Activated CD4-positive, CD25-positive, alpha-beta regulatory T cell treated with anti-CD3 and anti-CD28 coated beads, Interleukin-2, amount 50 U/mL, for 16 hours (primary cell): ENCODE measurements around the gene EXOC3L4.
"Not testable (repeated sequence)": the region's sequence is repeated elsewhere in the genome, so short reads cannot be mapped to it uniquely, and the experiment has no call there.

Experiments
- DNase-seq: peaks from one replicate; pipeline ENCODE4 v3.0.0-alpha.2; 2020; ENCODE audit warnings: low read depth, low spot score

Gene EXOC3L4

GRCh38 chr14:103094406-103095209 is at the start of gene EXOC3L4:
EXOC3L4 (plus strand) TSS chr14:103094725; CDS start chr14:103100220, 5,495 bp downstream.
- no peak for DNase-seq

GRCh38 chr14:103045371-103045869 is 49.1 kb upstream of the EXOC3L4 start:
- no peak for DNase-seq

DNA sequence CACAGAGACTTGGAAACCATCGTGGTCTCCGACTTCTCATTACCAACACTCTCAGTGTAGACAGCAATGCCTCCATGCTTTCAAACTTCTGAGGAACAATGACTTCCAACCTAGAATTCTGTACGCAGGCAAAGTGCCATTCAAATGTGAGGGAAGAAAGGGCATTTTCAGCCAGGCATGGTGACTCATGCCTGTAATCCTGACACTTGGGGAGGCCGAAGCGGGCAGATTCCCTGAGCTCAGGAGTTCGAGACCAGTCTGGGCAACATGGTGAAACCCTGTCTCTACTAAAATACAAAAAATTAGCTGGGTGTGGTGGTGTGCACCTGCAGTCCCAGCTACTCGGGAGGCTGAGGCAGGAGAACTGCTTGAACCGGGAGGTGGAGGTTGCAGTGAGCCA is 47.1 kb upstream of the EXOC3L4 start:
- not testable (repeated sequence) for DNase-seq

GRCh38 chr14:103050935-103051334 is 43.6 kb upstream of the EXOC3L4 start:
- DNase-seq, result no peak

DNA sequence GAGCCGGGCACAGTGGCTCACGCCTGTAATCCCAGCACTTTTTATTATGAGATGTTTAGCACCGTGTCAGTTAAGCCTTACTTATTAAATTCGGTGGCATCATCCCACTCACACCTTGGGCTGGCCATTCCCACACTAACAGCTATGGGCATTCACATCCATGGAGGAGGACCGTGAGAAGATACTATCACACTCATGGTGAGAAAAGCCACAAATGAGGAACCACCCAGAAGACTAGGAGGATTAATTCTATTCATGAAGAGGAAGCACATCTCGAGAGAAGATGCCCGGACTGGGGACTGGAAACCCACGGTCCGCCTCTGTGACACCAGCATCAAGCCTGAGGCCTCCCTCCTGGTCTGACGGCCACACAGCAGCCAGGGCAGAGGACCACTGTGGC is 42.1 kb upstream of the EXOC3L4 start:
- DNase-seq, result no peak

DNA sequence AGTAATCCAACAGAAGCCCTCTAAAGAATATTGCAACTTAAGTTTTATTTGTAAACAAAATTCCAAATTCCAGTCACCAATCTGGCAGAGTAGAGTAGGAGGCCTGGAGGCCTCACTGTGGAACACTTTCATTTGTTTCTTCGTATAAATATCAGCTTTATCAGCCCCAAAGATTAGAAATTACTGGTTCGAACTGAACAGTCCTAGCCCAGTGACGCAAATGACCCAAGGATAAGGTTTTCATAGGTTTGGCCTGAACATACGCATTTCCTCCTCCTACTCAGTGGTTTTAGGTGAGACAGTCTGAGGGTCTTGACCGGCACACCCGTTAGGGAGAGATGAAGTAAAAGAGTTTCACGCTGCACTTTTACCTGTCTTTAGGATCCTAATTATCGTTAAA is 38.8 kb upstream of the EXOC3L4 start:
- DNase-seq, result no peak

DNA sequence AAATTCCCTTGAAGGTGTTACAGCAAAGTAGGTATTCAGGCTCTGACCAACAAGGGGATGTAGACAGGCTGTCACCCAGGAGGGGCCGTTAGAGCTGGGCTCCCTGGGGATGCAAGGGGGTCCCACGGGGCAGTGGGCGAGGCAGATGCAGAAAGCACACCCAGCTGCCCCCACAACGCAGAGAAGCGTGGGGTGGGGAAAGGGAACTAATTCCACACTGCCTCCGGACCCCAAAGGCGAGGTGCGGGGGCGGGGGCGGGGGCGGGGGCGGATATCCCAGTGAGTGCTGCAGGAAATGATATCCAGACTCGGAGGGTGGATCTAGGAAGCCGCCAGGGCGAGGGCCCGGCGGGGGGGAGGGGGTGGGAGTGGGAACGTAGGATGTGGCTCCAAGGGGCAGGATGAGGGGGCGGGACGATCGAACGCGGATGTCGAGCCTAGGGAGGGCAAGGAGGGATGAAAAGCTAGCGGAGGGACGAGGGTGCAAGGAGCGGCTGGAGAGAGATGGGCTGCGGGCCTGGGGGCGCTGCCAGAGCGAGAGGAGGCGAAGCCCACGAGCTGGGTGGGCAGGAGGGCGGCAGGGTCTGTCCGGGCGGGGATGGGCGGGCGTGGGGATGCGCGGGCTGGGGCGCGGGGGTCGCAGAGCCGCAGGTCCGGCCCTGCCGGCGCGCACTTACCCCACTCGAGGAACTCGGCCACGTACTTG is 38.0 kb upstream of the EXOC3L4 start:
- DNase-seq, result no peak

DNA sequence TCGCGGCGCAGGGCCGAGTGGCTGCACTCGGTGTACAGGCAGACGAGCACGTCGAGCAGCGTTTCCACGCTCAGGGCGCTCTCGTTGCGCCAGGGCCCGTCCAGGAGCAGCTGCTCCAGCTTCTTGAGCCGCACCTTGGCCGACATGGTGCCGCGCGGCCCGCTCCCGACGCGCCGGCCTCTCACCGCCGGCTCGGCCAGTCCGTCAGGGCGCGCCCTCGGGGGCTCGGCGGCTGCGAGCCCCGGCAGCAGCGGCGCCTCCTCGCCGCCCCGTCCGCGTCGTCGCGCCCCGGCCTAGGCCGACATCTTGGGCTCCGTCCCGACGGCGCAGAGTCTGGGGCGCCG is 37.5 kb upstream of the EXOC3L4 start:
- DNase-seq, result no peak

GRCh38 chr14:103057372-103058163 is 37.0 kb upstream of the EXOC3L4 start, which contains the start of gene CDC42BPB:
CDC42BPB (minus strand) TSS chr14:103057549; CDS start chr14:103057173, 376 bp downstream.
- DNase-seq, result peak; percentile 34

DNA sequence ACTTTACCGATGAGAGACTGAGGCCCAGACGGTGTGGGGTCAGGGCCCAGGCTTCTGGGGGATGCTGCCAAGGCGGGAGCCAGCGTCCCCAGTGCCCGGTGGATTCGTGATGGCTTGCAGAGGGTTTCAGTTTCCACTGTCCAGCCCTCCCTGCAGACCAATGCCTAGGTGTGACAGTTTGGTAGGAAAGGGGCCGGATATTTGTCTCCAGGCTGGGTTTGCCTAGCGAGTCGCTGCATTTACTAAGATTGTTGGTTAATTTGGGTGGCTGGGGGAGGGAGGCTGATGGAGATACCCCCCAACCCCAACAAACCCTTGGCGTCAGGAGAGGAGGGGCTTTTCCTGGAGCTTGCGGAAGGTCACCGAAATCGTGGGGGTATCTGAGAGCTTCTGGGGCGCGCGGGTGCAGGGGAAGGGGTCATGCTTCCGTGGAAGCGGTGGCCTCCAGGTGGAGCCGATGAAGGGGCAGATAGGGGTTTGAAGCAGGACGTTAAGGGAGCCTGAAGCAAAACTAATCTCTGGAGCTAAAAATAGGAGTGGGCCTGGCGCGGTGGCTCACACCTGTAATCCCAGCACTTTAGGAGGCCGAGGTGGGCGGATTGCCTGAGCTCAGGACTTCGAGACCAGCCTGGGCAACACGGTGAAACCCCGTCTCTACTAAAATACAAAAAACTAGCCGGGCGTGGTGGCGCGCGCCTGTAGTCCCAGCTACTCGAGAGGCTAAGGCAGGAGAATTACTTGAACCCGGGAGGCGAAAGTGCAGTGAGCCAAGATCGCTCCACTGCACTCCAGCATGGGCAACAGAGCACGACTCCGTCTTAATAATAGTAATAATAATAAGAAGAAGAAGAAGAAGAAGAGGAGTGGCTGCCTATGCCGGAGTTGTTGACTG is 36.1 kb upstream of the EXOC3L4 start:
- DNase-seq, result no peak

- no peak for DNase-seq
These were observed 35.0 kb upstream of the EXOC3L4 start for GRCh38 chr14:103059556-103059955.

- DNase-seq, result no peak
These were observed 33.0 kb upstream of the EXOC3L4 start for GRCh38 chr14:103061482-103061976.

DNA sequence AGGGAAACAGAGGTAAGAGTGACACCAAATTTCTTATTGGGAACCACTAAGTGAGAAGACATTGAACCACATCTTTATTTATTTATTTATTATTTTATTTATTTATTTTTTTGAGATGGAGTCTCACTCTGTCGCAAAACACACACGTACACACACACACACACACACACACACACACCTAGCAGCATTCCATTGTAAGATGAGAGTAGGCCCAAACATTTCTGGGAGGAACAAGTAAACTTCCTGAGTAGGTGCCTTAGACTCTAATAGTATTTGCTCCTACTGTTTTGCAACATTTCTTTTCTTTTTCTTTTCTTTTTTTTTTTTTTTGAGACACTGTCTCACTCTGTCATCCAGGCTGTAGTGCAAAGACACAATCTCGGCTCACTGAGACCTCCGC is 30.1 kb upstream of the EXOC3L4 start:
- no peak for DNase-seq

GRCh38 chr14:103064978-103065377 is 29.5 kb upstream of the EXOC3L4 start:
- DNase-seq, result no peak

DNA sequence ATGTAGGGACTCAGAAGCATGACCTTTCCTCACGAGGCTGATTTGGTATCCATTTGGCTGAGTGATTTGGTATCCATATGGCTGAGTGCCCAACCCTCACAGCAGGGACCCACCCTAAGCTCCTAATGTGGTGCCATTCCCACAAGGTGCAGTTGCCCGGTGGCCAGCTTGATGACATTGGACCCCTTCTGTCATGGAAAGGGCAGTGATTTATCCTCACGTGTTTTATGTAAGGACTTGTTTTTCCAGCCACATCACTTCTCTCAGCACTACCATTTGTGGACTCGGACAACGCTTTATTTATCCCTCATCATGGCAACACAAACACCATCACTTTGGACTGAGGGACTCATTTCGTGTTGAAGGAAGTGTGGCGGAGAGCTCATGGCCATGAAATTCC is 28.7 kb upstream of the EXOC3L4 start:
- no peak for DNase-seq

- DNase-seq, result no peak
These were observed 28.1 kb upstream of the EXOC3L4 start for GRCh38 chr14:103066399-103066798.

- no peak for DNase-seq
These were observed 27.1 kb upstream of the EXOC3L4 start for GRCh38 chr14:103067231-103067954.

DNA sequence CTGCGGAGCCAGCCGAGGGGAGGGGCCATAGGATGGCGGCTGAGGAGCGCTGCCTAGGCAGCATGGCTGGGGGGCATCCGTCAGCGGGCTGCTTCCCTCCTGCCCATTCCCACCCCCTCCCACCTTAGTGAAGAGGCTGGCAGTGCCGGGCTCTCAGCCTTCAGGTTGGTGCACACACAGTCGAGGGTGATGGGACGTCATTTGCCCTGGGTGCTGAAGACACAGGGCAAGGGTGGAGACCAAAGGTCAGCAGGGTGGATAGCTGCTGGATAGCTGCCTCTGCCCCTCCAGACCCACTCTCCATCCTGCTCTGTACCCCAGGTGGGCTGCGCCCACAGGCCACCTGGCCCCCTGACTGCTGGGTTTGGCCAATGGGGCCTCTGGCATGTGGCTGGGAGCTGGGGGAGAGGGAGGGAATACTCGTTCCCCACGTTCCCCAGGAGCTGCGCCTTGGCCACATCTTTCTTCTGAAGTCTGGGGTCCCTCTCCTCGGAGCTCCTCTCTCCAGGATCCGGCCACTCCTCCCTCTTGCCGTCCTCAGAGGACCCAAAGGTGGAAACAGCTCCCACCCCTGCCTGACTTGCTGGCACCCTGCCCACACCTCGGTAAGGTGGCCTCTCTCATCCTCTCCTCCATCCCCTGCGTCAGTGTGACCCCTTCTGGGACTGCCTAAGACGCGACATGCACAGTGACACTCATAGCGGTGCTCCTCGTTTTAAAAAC is 26.0 kb upstream of the EXOC3L4 start:
- DNase-seq, result no peak

DNA sequence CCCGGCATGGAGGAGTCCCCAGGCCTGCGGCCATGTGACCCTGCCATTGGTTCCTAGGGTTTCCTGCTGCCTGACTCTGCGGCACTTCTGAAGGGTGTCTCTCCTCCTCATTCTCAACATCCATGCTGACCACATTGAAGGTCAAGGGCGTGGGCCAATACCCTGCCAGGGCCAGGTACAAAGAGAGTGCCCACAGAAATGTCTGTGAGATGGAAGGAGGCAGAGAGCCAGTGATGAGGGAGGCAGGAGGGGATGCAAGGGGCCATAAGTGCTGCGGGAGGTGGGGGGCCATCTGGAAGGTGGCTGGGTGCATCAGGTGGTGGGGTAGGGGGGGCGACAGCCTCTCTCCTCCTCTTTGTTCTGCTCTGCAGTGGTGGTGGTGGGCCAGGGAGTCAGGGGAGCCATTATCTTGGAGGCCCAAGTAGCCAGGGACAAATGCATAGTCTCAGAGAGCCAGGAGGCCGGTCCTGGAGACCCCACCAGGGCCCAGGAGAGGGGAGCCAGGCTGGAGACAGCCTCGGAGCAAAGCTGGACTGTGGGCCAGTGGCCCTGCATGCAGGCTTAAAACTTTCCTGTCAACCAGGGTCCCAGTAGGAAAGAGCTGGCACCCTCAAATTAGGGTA is 24.2 kb upstream of the EXOC3L4 start:
- no peak for DNase-seq
